Mesenchymal stem cell (in vitro differentiated cells and primary cell): ENCODE data around the gene ARHGAP21.

Experiments used
- DNase-seq: peaks from one replicate; pipeline ENCODE4 v3.0.0-alpha.2; 2013
- H2AFZ ChIP-seq: one replicate; pipeline ENCODE4 v1.6.1; 2013; ENCODE audit warnings: low read depth, mild to moderate bottlenecking, control low read depth, inconsistent platforms, low read length, moderate library complexity
- H2AK5ac ChIP-seq: 2 replicates; pipeline ENCODE4 v1.6.1; 2013; ENCODE audit warnings: low read length, moderate library complexity, mild to moderate bottlenecking, inconsistent platforms; ENCODE audit not compliant: severe bottlenecking
- H2BK120ac ChIP-seq: one replicate; pipeline ENCODE4 v1.6.1; 2013; ENCODE audit warnings: low read depth, mild to moderate bottlenecking, inconsistent platforms, low read length, moderate library complexity
- H2BK12ac ChIP-seq, 2 experiments: one replicate each; pipeline ENCODE4 v1.6.1; 2013; ENCODE audit warnings: inconsistent platforms in 2 of 2, low read length in 2 of 2, mild to moderate bottlenecking in 2 of 2, moderate library complexity in 2 of 2, control low read depth in 1 of 2
- H2BK15ac ChIP-seq: one replicate; pipeline ENCODE4 v1.6.1; 2013; ENCODE audit warnings: mild to moderate bottlenecking, low read depth, inconsistent platforms; ENCODE audit not compliant: poor library complexity, severe bottlenecking
- H2BK5ac ChIP-seq: 2 replicates; pipeline ENCODE4 v1.6.1; 2013; ENCODE audit warnings: low read depth, mild to moderate bottlenecking, low read length, control low read depth, inconsistent platforms; ENCODE audit not compliant: poor library complexity, severe bottlenecking
- H3K14ac ChIP-seq, 2 experiments: one replicate each; pipeline ENCODE4 v1.6.1; 2013; ENCODE audit warnings: inconsistent platforms in 2 of 2, low read length in 2 of 2, control low read depth in 1 of 2, mild to moderate bottlenecking in 1 of 2, moderate library complexity in 1 of 2
- H3K18ac ChIP-seq, 2 experiments: one replicate each; pipeline ENCODE4 v1.6.1; 2013; ENCODE audit warnings: inconsistent platforms in 2 of 2, low read length in 2 of 2, control low read depth in 1 of 2, low read depth in 1 of 2, mild to moderate bottlenecking in 1 of 2
- H3K23ac ChIP-seq, 2 experiments: one replicate each; pipeline ENCODE4 v1.6.1; 2013; ENCODE audit warnings: inconsistent platforms in 2 of 2, low read length in 2 of 2, mild to moderate bottlenecking in 2 of 2, moderate library complexity in 2 of 2, control low read depth in 1 of 2
- H3K27ac ChIP-seq: 2 replicates; pipeline ENCODE4 v1.5.1; 2013; ENCODE audit warnings: mild to moderate bottlenecking, moderate library complexity, low read length, control low read depth, inconsistent platforms; ENCODE audit not compliant: poor library complexity, severe bottlenecking
- H3K27me3 ChIP-seq, 2 experiments: 2 replicates each; pipeline versions ENCODE4 v1.6.1 to v1.7.0; 2013; ENCODE audit warnings: low read length in 2 of 2, mild to moderate bottlenecking in 2 of 2, moderate library complexity in 2 of 2, control low read depth in 1 of 2, inconsistent platforms in 1 of 2; ENCODE audit not compliant: control insufficient read depth in 1 of 2, insufficient read depth in 1 of 2
- H3K36me3 ChIP-seq, 2 experiments: 2 replicates each; pipeline versions ENCODE4 v1.6.1 to v1.7.0; 2013; ENCODE audit warnings: low read length in 2 of 2, control low read depth in 1 of 2, inconsistent platforms in 1 of 2, low read depth in 1 of 2, mild to moderate bottlenecking in 1 of 2; ENCODE audit not compliant: insufficient read depth in 2 of 2, control insufficient read depth in 1 of 2
- H3K4ac ChIP-seq, 2 experiments: one replicate each; pipeline ENCODE4 v1.6.1; 2013; ENCODE audit warnings: inconsistent platforms in 2 of 2, low read length in 2 of 2, mild to moderate bottlenecking in 2 of 2, moderate library complexity in 2 of 2, control low read depth in 1 of 2, low read depth in 1 of 2
- H3K4me1 ChIP-seq: 2 replicates; pipeline ENCODE4 v1.6.1; 2013; ENCODE audit warnings: low read depth, low read length, control low read depth; ENCODE audit not compliant: control insufficient read depth, insufficient read depth
- H3K4me2 ChIP-seq: 2 replicates; pipeline ENCODE4 v1.6.1; 2013; ENCODE audit warnings: low read length, mild to moderate bottlenecking, inconsistent platforms; ENCODE audit not compliant: poor library complexity, severe bottlenecking
- H3K4me3 ChIP-seq, 2 experiments: 2 replicates each; pipeline versions ENCODE4 v1.5.1 to v1.7.0; 2013; ENCODE audit warnings: low read length in 2 of 2, mild to moderate bottlenecking in 2 of 2, control low read depth in 1 of 2, low read depth in 1 of 2; ENCODE audit not compliant: insufficient read depth in 1 of 2
- H3K79me1 ChIP-seq: replicated peaks from 2 replicates; pipeline ENCODE4 v1.6.1; 2013; ENCODE audit warnings: mild to moderate bottlenecking, control low read depth, low read length, inconsistent platforms; ENCODE audit not compliant: poor library complexity, severe bottlenecking
- H3K9ac ChIP-seq: 2 replicates; pipeline ENCODE4 v1.7.0; 2013; ENCODE audit warnings: mild to moderate bottlenecking, low read length, moderate library complexity
- H3K9me3 ChIP-seq: 2 replicates; pipeline ENCODE4 v1.7.0; 2013; ENCODE audit warnings: mild to moderate bottlenecking, low read length; ENCODE audit not compliant: control insufficient read depth
- H4K8ac ChIP-seq: one replicate; pipeline ENCODE4 v1.6.1; 2013; ENCODE audit warnings: inconsistent platforms, mild to moderate bottlenecking, low read length, moderate library complexity
- H4K91ac ChIP-seq: one replicate; pipeline ENCODE4 v1.6.1; 2013; ENCODE audit warnings: mild to moderate bottlenecking, low read length, inconsistent platforms
- WGBS: methylation state at CpG from one replicate; pipeline ENCODE4 v1.1.7; 2013; ENCODE audit warnings: mixed read lengths; 5-methylcytosine and 5-hydroxymethylcytosine counted together

The ARHGAP21 gene

GRCh38 chr10:24681572-24682088 lies 42.1 kb downstream of the ARHGAP21 start:
- Histone ChIP-seq H3K27ac (no peak overlapping the region), H2BK15ac (no peak overlapping the region), H3K4me1 (peaks cover 3% of the 10 kb centered on the region), H3K4me2 (no peak overlapping the region), H3K14ac (no peak overlapping the region), H3K79me1 (peaks cover 16% of the 10 kb centered on the region), H4K91ac (no peak overlapping the region), H2BK5ac (no peak overlapping the region), H2AK5ac (no peak overlapping the region), H3K23ac (no peak overlapping the region), H2BK12ac (no peak overlapping the region), H2BK120ac (no peak overlapping the region), H3K18ac (no peak overlapping the region), H3K4me3 (no peak overlapping the region), H2AFZ (no peak overlapping the region), H3K4ac (no peak overlapping the region), H3K27me3 (no peaks in the 10 kb centered on the region), H4K8ac (no peak overlapping the region), H3K9me3 (no peaks in the 10 kb centered on the region), H3K9ac (no peak overlapping the region), H3K36me3 (peaks cover 0 to 22% of the 10 kb centered on the region in 2 experiments)
- no peak for DNase-seq
- WGBS = 95% methylated on average over 6 of the region's 6 CpGs

- H3K14ac ChIP-seq = no peak overlapping the region
- H4K8ac ChIP-seq = no peak overlapping the region
- no peaks in the 10 kb centered on the region for H3K4me1 ChIP-seq
- no peak overlapping the region for H2AK5ac ChIP-seq
- H2BK5ac ChIP-seq = no peak overlapping the region
- H3K27ac ChIP-seq = no peak overlapping the region
- H3K18ac ChIP-seq = no peak overlapping the region
- no peak overlapping the region for H3K9ac ChIP-seq
- peaks cover 21% of the 10 kb centered on the region for H3K79me1 ChIP-seq
- H3K36me3 ChIP-seq = peaks cover 0 to 19% of the 10 kb centered on the region in 2 experiments
- no peak overlapping the region for H3K4me2 ChIP-seq
- no peak overlapping the region for H2BK120ac ChIP-seq
- no peak overlapping the region for H2BK15ac ChIP-seq
- WGBS = 98% methylated on average over 2 of the region's 3 CpGs
- no peak for DNase-seq
- no peak overlapping the region for H3K4ac ChIP-seq
- no peak overlapping the region for H3K4me3 ChIP-seq
- H3K23ac ChIP-seq = no peak overlapping the region
- H2BK12ac ChIP-seq = no peak overlapping the region
- H4K91ac ChIP-seq = no peak overlapping the region
- H3K27me3 ChIP-seq = no peaks in the 10 kb centered on the region
- H2AFZ ChIP-seq = no peak overlapping the region
- no peaks in the 10 kb centered on the region for H3K9me3 ChIP-seq
These were observed 42.8 kb downstream of the ARHGAP21 start for GRCh38 chr10:24680647-24681524.

GRCh38 chr10:24678757-24679156 lies 44.9 kb downstream of the ARHGAP21 start:
- WGBS = no CpG with 5 or more reads among the region's 2 CpGs
- Histone ChIP-seq H2AFZ (no peak overlapping the region), H2BK12ac (no peak overlapping the region), H3K23ac (no peak overlapping the region), H2AK5ac (no peak overlapping the region), H4K8ac (no peak overlapping the region), H3K14ac (no peak overlapping the region), H3K27ac (no peak overlapping the region), H3K27me3 (no peaks in the 10 kb centered on the region), H3K36me3 (peaks cover 0 to 17% of the 10 kb centered on the region in 2 experiments), H3K4me1 (no peaks in the 10 kb centered on the region), H3K9me3 (no peaks in the 10 kb centered on the region), H2BK5ac (no peak overlapping the region), H3K9ac (no peak overlapping the region), H4K91ac (no peak overlapping the region), H3K18ac (no peak overlapping the region), H3K79me1 (peaks cover 23% of the 10 kb centered on the region), H2BK120ac (no peak overlapping the region), H3K4ac (no peak overlapping the region), H2BK15ac (no peak overlapping the region), H3K4me2 (no peak overlapping the region), H3K4me3 (no peak overlapping the region)
- no peak for DNase-seq

- no peaks in the 10 kb centered on the region for H3K9me3 ChIP-seq
- 100% methylated on average over 2 of the region's 5 CpGs for WGBS
- no peak overlapping the region for H4K8ac ChIP-seq
- DNase-seq = no peak
- no peak overlapping the region for H3K23ac ChIP-seq
- H3K4me2 ChIP-seq = no peak overlapping the region
- H2AFZ ChIP-seq = no peak overlapping the region
- no peak overlapping the region for H3K27ac ChIP-seq
- H3K27me3 ChIP-seq = no peaks in the 10 kb centered on the region
- H2BK5ac ChIP-seq = no peak overlapping the region
- peaks cover 0 to 12% of the 10 kb centered on the region in 2 experiments for H3K36me3 ChIP-seq
- no peaks in the 10 kb centered on the region for H3K4me1 ChIP-seq
- no peak overlapping the region for H3K18ac ChIP-seq
- no peak overlapping the region for H2AK5ac ChIP-seq
- no peak overlapping the region for H2BK15ac ChIP-seq
- H3K9ac ChIP-seq = no peak overlapping the region
- H3K79me1 ChIP-seq = peaks cover 29% of the 10 kb centered on the region
- H2BK120ac ChIP-seq = no peak overlapping the region
- no peak overlapping the region for H3K14ac ChIP-seq
- H4K91ac ChIP-seq = no peak overlapping the region
- no peak overlapping the region for H3K4ac ChIP-seq
- H3K4me3 ChIP-seq = no peak overlapping the region
- H2BK12ac ChIP-seq = no peak overlapping the region
These were observed 48.6 kb downstream of the ARHGAP21 start for GRCh38 chr10:24674892-24675632.
